NCI-H2081 treated with DMSO at 0.1 percent for 48 hours (cell line): Measurements from ENCODE around the gene EIF4B.

Source experiments
- DNase-seq: peaks from one replicate; lab custom pipeline; 2025; lab: John Stamatoyannopoulos, UW

Gene EIF4B

GRCh38 chr12:53059434-53060063, 53.3 kb downstream of the EIF4B start:
- no peak for DNase-seq

GRCh38 chr12:53060064-53060720, 53.9 kb downstream of the EIF4B start:
- no peak for DNase-seq

- DNase-seq: no peak
Observed at GRCh38 chr12:53060721-53061276, 54.5 kb downstream of the EIF4B start.

GRCh38 chr12:53061404-53062010, 55.3 kb downstream of the EIF4B start:
- no peak for DNase-seq

GRCh38 chr12:53062011-53062961, 56.0 kb downstream of the EIF4B start:
- DNase-seq: no peak

- DNase-seq: no peak
Observed at GRCh38 chr12:53062977-53063707, 56.9 kb downstream of the EIF4B start.

GRCh38 chr12:53063708-53064612, 57.7 kb downstream of the EIF4B start:
- DNase-seq: no peak

GRCh38 chr12:53064613-53065436, 58.6 kb downstream of the EIF4B start:
- no peak for DNase-seq

- DNase-seq: no peak
Observed at GRCh38 chr12:53065470-53065869, 59.2 kb downstream of the EIF4B start.

- no peak for DNase-seq
Observed at GRCh38 chr12:53065975-53066931, 60.0 kb downstream of the EIF4B start.

GRCh38 chr12:53067074-53067992, 61.1 kb downstream of the EIF4B start:
- DNase-seq: no peak

- DNase-seq: no peak
Observed at GRCh38 chr12:53067993-53068770, 61.9 kb downstream of the EIF4B start.

- DNase-seq: no peak
Observed at GRCh38 chr12:53068811-53069585, 62.7 kb downstream of the EIF4B start.

GRCh38 chr12:53069621-53070410, 63.6 kb downstream of the EIF4B start:
- DNase-seq: no peak
